NCI-H748 (cell line): ENCODE measurements around the gene RERG.

ENCODE experiments used
- DNase-seq: peaks from one replicate; lab custom pipeline; 2025; ENCODE audit not compliant: unreplicated experiment; lab: John Stamatoyannopoulos, UW

RERG gene

DNA sequence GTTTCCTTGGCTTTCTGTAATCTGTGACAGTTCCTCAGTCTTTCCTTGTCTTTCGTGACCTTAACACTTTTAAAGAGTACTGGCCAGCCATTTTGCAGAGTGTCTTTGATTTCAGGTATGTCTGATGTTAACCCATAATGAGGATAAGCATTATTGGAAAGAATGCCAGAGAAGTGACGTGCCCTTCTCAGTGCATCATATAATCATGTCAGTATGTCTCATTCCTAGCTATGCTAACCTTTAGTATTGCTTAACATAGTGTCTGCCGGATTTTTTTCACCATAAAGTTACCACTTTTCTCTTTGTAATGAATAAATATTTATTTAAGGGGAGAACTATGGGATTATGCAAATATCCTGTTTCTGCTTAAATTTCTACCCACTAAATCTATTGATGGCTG lies 28.5 kb downstream of the RERG start:
- DNase-seq, result no peak

DNA sequence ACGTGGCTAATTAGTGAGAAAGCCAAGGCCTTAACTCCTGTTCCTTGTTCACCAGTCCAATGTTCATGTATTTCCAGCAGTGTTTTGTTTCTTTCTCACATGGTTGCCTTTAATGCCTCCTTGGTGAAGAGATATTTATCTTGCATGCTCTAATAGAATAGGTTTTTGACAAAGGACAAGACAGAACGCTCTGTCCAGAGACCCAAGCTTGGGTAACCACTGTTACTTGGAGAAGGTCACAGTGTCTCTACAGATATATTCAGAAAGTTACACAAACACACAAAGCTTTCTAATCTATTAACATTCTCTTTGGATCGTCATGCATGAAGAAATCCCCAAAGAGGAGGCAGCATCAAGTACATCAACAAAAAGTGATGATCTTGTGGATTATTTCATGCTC lies 33.1 kb downstream of the RERG start:
- no peak for DNase-seq

DNA sequence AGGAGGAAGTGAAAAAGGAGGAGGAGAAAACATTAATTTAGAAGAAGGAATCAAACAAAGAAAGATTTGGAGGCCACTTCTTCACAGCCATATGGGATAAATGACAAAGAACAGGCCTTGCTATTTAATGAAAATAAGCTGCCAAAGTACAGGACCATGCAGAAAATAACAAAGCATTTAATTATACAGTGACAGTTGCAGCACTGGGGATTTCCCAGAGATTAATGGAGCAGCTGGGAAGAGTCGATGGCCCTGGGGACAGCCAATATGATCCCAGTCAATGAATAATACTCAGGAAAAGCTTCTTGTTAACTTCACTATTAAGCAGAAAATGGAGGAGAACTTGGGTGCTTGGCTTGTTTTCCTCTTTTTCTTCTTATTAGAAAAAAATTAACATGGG lies 34.6 kb downstream of the RERG start:
- peak; percentile 16 for DNase-seq

DNA sequence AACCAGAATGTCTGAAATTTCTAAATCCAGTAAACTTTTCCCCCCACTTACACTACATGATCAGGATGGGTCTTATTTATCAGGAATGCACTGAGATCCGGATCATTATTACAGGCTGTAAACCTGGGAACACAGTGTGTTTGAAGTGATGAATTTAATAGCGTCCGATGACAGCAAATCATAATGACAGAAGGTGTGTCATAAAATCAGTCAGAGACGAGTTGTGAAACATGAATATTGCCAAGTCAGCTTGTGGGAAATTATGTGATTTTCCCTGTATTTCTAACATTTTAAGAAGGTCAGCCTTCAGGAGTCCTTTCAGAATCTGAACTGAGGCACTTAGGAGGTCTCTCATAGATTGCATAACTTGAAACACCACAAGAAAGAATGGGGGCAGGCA lies 36.7 kb downstream of the RERG start:
- no peak for DNase-seq

DNA sequence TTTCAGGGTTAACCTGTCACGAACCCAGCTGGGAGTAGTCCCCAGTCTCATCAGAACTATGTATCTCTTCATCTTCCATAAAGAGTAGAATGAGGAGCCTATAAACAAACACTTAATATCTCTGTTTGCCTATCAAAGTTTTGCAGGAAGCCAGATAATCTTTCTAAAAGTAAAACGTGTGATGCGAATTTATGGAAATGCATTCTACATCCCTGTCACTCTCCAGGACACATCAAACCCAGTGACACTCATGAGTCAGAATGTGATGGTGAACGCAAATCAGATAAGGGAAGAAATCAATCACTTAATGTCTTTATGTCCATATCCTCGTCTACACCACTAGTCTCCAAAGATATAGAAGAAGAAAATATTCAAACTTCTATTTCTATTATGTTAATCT lies 37.4 kb downstream of the RERG start:
- no peak for DNase-seq

DNA sequence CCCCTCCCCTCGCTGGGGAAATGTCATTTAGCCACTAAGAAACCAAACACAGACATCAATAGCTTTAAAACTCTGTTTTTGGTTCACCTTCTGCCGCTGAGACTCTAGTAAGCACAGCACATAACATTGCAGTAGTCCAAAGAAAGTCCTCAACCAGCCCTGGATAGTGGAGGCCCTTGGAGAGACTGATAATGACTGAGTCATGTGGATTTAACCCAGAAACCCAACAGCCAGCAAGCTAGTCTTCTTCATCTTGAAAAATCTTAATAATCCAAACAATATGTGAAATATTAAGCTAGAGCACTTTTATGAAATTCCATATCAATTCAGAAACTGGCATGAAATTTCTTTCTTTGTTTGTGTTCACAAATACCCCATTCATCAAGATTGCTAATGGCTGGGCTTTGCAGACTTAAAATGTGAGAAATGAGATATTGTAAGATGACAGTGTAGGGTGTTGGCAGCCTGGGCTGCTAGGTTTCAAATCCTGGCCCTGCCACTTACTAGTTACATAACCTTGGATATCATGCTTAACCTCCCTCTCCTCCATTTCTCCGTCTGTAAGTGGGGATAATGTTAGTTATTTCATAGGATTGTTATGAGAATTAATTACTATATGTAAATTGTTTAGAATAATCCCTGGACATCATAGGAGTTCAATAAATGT lies 40.1 kb downstream of the RERG start:
- no peak for DNase-seq

DNA sequence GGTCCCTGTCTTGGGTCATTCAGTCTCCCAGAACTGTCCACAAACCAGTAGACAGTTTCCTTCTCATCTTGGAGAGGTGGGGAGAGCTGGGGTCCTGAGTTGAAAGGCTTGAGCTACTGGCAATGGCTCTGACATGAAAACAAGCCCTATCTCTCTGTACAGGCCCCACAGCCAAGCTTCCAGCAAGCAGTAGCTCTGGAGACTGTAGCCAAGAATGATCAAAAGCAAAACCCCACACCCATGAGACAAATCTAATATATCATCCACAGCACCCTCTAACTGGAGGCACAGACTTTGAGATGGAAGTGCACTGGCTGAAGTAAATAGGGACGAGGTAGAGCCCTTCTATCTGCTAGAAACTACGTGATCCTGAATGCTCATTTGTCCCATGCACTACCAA lies 40.9 kb downstream of the RERG start:
- no peak for DNase-seq

DNA sequence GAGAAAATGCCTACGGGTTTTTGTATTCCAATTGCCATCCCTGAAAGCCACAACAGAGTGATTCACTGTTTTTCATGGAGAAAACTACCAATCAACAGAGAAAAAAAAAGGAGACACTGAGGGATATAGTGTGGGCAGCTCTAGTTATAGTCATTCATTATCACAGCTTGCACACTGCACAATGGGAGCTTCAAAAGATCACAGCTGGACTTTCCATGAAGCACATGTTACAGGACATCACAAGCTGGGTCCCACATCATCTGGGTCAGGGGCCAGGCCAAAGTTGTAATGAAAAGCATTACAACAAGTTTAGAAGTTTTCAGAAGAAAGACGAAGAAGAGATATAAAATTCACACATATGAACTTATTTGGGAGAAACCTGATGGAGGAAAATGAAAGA lies 41.5 kb downstream of the RERG start:
- DNase-seq, result no peak

DNA sequence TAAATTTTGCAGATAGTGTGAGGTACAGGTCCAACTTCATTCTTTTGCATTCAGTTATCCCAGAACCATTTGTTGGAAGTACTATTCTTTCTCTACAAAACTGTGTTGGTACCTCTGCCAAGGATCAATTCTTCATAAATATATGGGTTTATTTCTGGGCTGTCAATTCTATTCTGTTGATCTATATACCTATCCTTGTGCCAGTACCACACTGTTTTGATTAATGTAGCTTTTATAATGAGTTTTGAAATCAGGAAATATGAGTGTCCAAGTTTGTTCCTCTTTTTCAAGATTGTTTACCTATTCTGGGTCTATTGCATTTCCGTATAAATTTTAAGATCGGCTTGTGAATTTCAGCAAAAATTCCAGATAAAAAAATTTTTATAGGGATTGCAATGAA lies 48.1 kb downstream of the RERG start:
- DNase-seq, result no peak

DNA sequence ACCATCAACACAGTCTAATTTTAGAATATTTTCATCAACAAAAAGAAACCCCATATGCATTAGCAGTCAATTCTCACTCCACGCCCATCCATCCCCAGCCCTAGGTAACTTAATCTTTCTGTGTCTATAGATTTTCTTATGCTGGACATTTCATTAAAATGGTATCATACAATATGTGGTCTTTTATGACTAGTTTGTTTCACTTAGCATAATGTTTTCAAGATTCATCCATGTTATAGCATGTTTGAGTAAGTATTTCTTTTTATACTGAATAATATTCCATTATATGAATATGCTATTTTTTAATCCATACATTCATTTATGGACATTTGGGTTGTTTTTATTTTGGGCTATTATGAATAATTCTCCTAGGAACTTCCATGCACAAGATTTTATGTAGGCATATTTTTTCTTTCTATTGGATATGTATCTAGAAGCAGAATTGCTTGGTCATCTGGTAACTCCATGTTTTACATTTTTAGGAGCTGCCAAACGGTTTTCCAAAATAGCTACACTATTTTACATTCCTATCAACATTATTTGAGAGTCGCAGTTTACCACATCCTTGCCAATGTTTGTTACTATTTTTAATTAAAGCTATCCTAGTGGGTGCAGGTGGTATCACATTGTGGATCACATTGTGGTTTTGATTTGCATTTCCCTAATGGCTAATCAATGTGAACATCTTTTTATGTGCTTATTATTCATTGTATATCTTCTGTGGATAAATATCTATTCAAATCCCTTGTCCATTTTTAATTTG lies 49.0 kb downstream of the RERG start:
- DNase-seq, result no peak

DNA sequence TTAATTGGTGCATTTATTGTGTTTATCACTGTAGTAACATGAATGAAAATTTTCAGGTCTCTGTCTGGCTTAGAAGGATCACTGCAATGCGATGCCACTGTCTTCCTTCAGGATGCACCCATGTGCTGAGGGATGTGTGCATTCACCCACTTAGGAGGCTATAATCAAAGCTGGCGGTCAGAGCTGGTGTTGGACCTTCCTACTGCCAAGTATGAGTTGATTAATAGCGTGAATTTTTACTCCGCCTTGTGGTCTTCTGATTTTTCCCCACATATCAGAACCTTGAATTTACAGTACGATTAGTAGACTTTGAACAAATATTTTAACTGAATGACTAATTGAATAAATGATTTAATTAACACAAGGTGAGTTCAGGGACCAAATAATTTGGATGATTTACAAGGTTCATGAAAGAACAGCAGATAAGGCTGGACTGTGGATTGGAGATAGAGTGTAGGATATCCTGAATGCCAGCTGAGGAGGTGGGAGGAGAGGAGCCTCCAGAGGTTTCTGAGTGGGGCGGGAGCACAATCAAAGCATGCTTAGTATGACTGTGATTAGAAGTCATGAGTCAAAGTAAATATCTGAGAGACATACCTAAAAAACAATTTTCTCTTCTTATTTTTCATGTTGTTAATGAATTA lies 50.1 kb downstream of the RERG start:
- no peak for DNase-seq

DNA sequence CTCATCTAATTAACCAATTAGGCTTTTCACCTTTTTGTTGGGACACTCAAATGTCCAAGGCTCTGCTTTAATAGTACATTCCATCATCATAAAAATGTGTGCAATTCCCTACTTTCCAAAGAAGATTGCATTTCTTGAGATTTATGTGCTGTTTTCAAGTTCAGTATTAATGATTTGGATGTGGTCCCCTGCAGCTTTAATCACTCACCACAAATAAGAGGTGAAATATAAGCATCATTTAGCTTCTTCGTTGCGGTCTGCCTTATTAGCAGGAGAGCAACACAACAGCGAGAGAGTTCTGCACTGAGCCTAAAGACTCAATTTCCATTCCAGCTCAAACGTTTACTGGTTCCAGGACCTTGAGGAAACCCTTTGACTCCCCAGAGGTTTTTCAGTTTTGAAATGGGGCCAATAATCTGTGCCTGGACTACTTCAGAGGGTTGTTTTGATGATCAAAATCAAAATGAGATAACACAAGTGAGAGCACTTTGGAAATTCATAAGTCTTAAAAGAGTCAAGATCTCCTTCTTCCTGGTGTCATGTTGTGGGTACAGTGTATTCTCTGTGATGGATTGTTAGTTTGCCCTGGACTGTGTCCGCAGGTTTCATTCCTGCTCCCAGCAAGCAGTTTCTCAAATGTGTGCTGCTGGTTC lies 53.1 kb downstream of the RERG start:
- no peak for DNase-seq

DNA sequence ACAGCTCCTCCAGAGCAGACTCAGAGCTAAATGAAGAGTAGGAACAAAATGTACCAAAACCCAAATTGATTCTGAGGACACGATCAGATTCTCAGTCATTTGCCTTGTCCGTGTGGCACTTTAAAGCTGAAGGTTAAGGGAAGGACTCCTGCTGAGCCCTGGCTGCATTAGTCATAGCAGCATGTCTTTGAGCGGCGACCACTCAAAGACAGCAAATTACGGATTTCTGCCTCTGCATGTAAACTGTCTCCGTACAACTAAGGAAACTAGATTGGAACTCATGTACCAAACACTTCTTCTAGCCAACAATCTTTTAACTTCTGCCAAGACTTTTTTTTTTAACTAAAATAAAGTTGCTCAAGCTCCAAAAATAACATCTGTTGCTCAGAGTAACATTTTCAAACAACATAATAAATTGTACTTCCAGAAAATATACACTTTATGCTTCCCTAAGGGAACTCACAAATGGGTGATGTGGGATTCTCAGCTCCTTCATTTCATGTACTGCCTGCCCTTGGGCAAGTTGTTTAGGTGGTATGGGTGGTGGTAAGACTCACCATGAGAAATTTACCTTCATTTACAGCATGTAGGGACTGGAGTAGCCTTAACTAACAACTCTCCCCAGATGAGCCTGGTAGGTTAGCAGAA lies 56.1 kb downstream of the RERG start:
- DNase-seq, result no peak

DNA sequence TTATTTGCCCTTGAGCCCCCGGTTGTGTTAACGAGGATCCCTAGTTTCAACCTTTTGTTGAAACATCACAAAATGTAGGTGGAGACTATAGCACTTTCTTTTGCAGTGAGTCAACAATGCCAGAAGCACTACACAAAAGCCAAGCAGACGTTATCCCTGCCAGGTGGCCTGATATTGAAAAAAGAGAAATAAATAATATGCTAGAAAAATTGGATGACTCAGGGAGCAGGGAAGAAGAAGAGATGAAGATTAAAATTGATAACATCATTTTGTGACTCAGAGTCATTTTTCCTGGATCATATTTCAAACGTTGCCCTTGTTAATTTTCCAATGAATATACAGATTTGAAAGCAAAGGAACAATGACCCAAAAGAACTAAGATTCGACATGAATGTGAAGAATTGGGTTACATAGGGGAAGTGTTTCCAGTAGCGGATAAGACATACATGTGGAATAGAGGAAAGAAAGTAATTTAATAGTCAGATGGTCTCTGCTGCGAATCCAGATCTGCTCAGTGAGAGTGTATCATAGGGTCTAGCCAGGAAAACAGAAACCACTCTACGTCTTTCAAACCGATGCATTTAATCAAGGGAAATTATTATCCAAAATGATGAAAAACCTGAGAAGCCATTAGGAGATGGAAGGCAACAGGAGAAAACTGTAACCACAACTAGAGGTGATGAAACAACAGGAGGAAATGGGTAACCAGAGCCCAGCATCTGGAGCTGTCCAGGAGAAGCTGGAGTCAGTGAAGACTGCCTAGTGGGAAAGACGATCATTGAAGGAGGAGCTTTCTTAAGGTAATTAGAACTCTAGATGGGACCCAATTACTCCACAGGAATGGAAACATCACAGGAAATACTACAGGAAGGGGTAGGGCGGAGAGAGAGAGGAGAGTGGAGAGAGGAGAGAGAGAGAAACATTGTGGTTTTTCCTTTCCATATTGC lies 57.9 kb downstream of the RERG start:
- DNase-seq, result peak; percentile 10

DNA sequence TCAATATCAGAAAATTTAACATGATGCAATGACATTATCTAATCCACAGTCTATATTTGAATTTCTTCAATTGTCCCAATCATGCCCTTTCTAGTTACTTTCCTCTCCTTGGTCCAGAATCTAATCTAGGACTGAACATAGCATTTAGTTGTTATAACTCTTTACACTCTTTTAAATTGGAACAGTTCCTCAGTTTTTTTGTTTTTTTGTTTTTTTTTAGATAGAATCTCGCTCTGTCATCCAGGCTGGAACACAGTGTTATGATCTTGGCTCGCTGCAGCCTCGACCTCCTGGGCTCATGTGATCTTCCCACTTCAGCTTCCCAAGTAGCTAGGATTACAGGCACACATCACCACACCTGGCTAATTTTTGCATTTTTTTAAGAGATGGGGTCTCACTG lies 63.1 kb downstream of the RERG start:
- DNase-seq, result no peak

DNA sequence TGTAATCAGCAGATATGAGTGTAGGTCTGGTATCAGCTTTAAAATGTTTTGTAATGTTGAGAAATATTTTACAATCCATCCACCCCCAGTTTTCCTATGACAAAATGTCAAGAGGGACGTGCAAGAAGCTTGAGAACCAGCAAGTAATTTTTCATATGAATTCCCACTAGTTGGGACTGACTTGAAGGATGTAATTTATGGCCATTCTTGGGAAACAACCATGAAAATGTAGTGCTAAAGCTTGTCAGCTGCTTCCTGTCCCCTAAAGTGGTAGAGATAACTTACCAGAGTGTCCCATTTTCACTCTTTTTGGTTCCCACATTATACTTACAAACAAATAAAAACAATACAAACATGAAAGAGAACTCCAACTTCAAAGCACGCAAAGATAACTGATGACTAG lies 63.9 kb downstream of the RERG start:
- no peak for DNase-seq

DNA sequence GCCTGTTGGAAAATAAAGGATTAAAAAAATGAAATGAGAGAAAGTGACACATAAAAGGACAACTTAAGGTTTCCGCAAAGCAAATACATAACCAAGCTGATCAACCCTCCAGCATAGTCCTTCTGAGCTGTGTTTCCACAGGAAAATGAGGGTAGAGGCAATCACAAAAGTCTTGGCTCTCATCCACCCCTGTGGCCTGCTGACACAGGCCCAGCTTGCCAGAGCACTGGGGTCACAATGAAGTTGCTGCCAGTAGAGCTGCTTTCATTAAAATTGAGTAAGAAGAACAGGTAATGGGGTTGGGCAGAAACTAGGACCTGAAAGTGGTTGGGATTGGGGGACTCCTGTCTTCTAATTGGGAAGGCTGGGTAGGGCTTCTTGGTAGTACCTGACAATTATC lies 65.9 kb downstream of the RERG start:
- peak; percentile 17 for DNase-seq

DNA sequence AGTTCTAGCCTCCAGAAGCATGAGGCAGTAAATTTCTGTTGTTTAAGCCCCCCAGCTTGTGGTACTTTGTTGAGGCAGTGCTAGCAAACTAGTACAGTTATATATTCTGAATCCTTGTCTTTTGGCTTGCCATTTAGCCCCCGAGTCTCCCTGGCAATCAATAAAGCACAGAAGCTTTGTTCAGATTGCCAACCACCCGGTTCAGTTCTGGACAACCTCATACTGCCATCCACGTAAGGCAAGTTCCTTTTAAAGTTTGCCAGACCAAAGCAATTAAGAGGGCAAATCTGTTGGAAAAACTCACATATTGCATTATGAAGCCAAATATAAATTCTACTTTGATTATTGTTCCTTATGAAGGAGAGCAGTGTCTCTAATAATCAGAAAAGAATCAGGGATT lies 67.1 kb downstream of the RERG start:
- no peak for DNase-seq

DNA sequence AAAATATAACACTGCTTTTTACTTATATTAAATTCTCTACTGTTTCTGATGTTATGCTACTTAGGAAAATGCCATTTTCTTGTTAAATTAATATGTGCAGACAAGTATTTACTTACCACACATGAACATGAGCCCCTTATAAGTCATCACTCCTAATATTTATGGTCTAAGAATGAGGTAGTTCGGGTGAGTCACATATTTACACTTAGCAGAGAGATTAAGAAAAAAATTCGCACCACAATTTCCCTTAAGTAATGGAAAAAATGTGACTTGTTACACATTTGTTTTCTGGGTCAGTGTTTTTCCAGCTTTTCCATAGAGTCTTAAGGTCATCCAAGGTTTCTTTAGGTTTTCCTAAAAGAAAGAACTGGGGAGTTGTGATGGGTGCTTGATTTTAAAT lies 68.3 kb downstream of the RERG start:
- DNase-seq, result no peak

DNA sequence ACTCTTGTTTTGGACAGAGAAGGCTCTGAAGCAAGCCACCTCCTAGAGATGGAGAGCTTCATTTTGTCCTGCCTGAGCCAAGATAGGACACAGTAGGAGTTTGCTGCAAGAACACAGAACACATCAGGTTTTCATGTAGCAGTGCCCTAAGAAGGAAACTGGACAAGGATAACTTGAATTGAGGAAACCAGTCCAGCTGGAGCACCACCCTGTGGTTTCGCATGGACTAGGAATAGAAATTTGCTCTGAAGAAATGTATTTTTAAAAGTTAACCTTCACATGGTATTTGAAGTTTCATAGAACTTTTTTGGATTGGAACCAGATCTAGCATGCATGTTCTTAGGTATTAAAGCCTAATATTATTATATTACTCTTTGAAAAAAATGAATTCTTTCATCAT lies 68.8 kb downstream of the RERG start:
- no peak for DNase-seq
